DOHH2 (cell line): ENCODE results near the gene MAL.

Source experiments
- H3F3A ChIP-seq: fragments of 200-600 bp; sonication (generic), shearing (Covaris generic); 2 replicates; pipeline ENCODE4 v1.6.0; 2016; ENCODE audit warnings: antibody characterized with exemption, mild to moderate bottlenecking; ENCODE audit not compliant: control insufficient read depth, insufficient read depth
- H3K27ac ChIP-seq: fragments of 200-600 bp; sonication (generic); 2 replicates; pipeline ENCODE4 v1.5.1; 2014; ENCODE audit warnings: low read depth, mild to moderate bottlenecking, low read length, moderate library complexity
- H3K27me3 ChIP-seq: fragments of 200-600 bp; sonication (generic); 2 replicates; pipeline ENCODE4 v1.6.1; 2014; ENCODE audit warnings: mild to moderate bottlenecking, low read length, mixed read lengths; ENCODE audit not compliant: control insufficient read depth
- H3K36me3 ChIP-seq: fragments of 200-600 bp; sonication (generic); 2 replicates; pipeline ENCODE4 v1.6.1; 2014; ENCODE audit warnings: mild to moderate bottlenecking, low read length, moderate library complexity, mixed read lengths; ENCODE audit not compliant: control insufficient read depth
- H3K4me1 ChIP-seq: fragments of 200-600 bp; sonication (generic); 2 replicates; pipeline ENCODE4 v1.6.1; 2014; ENCODE audit warnings: mild to moderate bottlenecking, low read length, mixed read lengths; ENCODE audit not compliant: control insufficient read depth
- H3K4me2 ChIP-seq: fragments of 200-600 bp; sonication (generic); 2 replicates; pipeline ENCODE4 v1.6.0; 2014; ENCODE audit warnings: mild to moderate bottlenecking, low read length, moderate library complexity
- H3K4me3 ChIP-seq: fragments of 200-600 bp; sonication (generic); 2 replicates; pipeline ENCODE4 v1.5.1; 2014; ENCODE audit warnings: mild to moderate bottlenecking, low read length, mixed read lengths
- H3K79me2 ChIP-seq: fragments of 200-600 bp; sonication (generic); 2 replicates; pipeline ENCODE4 v1.6.1; 2014; ENCODE audit warnings: mild to moderate bottlenecking, low read length, mixed read lengths; ENCODE audit not compliant: control insufficient read depth
- H3K9me2 ChIP-seq: fragments of 200-600 bp; sonication (generic); replicated peaks from 2 replicates; pipeline ENCODE4 v1.6.1; 2014; ENCODE audit warnings: mild to moderate bottlenecking, low read length, mixed read lengths; ENCODE audit not compliant: control insufficient read depth
- H3K9me3 ChIP-seq: fragments of 200-600 bp; sonication (generic); 2 replicates; pipeline ENCODE4 v1.6.1; 2014; ENCODE audit warnings: antibody characterized with exemption, low read length, mixed read lengths; ENCODE audit not compliant: control insufficient read depth, insufficient read depth
- H4K20me1 ChIP-seq: fragments of 200-600 bp; sonication (generic); 2 replicates; pipeline ENCODE4 v1.6.0; 2014; ENCODE audit warnings: low read depth, mild to moderate bottlenecking, antibody characterized with exemption, low read length, moderate library complexity; ENCODE audit not compliant: control insufficient read depth, insufficient read depth
- EZH2phosphoT487 ChIP-seq: fragments of 200-600 bp; sonication (generic); IDR thresholded peaks from 2 replicates; pipeline ENCODE4 v1.6.1; 2017; ENCODE audit warnings: borderline replicate concordance, mild to moderate bottlenecking, antibody characterized with exemption, low read length, moderate library complexity, mixed read lengths
- TF ChIP-seq, protein P1 (sequence below): fragments of 200-600 bp; sonication (generic); IDR thresholded peaks from one replicate; pipeline ENCODE4 v1.5.1; 2014; ENCODE audit warnings: antibody characterized with exemption, mild to moderate bottlenecking, low read depth, low read length; ENCODE audit not compliant: poor library complexity, severe bottlenecking

Gene MAL

GRCh38 chr2:95030496-95030895 lies 5.0 kb downstream of the MAL start:
- H3K27me3 ChIP-seq = peaks cover 6% of the 10 kb centered on the region
- no peaks in the 10 kb centered on the region for H3K36me3 ChIP-seq
- no peak overlapping the region for H3K4me3 ChIP-seq
- no peaks in the 10 kb centered on the region for H3K9me3 ChIP-seq
- H3K4me2 ChIP-seq = no peak overlapping the region
- no peaks in the 10 kb centered on the region for H3K4me1 ChIP-seq
- H3K79me2 ChIP-seq = no peaks in the 10 kb centered on the region
- TF ChIP-seq, protein P1, sequence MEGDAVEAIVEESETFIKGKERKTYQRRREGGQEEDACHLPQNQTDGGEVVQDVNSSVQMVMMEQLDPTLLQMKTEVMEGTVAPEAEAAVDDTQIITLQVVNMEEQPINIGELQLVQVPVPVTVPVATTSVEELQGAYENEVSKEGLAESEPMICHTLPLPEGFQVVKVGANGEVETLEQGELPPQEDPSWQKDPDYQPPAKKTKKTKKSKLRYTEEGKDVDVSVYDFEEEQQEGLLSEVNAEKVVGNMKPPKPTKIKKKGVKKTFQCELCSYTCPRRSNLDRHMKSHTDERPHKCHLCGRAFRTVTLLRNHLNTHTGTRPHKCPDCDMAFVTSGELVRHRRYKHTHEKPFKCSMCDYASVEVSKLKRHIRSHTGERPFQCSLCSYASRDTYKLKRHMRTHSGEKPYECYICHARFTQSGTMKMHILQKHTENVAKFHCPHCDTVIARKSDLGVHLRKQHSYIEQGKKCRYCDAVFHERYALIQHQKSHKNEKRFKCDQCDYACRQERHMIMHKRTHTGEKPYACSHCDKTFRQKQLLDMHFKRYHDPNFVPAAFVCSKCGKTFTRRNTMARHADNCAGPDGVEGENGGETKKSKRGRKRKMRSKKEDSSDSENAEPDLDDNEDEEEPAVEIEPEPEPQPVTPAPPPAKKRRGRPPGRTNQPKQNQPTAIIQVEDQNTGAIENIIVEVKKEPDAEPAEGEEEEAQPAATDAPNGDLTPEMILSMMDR = no peak
- no peak for TF ChIP-seq EZH2phosphoT487
- no peaks in the 10 kb centered on the region for H3F3A ChIP-seq
- H3K27ac ChIP-seq = no peak overlapping the region
- H4K20me1 ChIP-seq = no peaks in the 10 kb centered on the region
- H3K9me2 ChIP-seq = no peaks in the 10 kb centered on the region

DNA sequence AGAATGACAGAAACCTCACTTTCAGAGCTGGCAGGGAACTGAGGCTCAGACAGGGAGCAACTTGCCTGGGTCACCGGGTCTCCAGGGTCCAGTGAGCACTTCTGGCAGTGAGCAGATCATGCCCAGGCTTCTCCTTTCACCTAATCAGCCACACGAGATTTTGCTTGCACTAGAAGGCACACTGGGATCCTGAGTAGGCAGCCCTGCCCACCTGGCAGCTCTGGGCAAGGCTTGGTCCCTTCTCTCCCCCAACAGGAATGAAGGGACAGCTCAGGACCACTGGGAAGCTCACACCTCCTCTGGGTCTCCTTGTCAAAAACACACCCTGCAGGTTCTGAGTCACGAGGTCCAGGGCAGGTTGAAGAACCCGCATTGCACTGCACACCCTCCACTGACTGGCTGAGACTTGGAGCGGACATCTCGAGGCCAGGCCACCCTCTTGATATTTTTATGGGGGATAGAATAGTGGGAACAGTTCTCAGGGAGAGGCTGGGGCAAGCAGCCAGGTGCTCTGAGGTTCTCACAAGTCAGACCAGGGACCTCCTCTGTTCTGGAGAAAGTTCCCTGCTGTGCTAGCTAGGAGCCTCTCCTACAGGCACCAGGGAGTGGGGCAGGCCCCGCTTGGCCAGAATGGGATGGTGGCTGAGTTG lies 5.7 kb downstream of the MAL start:
- Histone ChIP-seq H3K9me3 (no peaks in the 10 kb centered on the region), H3K27ac (no peak overlapping the region), H4K20me1 (no peaks in the 10 kb centered on the region), H3K36me3 (no peaks in the 10 kb centered on the region), H3K27me3 (no peaks in the 10 kb centered on the region), H3K4me2 (no peak overlapping the region), H3K79me2 (no peaks in the 10 kb centered on the region), H3K4me1 (no peaks in the 10 kb centered on the region), H3K4me3 (no peak overlapping the region), H3F3A (no peaks in the 10 kb centered on the region), H3K9me2 (no peaks in the 10 kb centered on the region)
- TF ChIP-seq EZH2phosphoT487 = no peak
- TF ChIP-seq, protein P1 = no peak

DNA sequence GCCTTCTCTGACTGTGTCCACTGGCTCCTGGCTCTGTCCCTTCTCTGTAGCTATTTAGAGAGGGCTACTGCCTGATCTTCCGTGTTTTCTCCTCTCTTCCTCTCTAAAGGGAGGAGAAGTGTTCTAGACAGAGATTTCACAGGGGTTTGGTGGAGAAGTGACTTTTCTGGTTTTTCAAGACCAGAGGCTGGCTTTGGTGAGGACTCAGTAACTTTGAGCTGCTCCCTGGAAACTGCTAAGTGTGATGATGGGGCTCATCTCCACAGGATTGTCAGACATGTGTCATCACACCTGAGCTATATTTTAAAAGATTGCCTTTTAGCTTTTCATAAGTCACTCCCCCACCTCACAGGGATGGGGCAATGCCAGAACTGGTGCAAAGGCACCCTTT lies 6.2 kb downstream of the MAL start:
- H3K9me3 ChIP-seq = no peaks in the 10 kb centered on the region
- H3K4me3 ChIP-seq = no peak overlapping the region
- no peaks in the 10 kb centered on the region for H3K4me1 ChIP-seq
- H3K27ac ChIP-seq = no peak overlapping the region
- no peaks in the 10 kb centered on the region for H4K20me1 ChIP-seq
- no peak overlapping the region for H3K4me2 ChIP-seq
- H3F3A ChIP-seq = no peaks in the 10 kb centered on the region
- H3K36me3 ChIP-seq = no peaks in the 10 kb centered on the region
- no peaks in the 10 kb centered on the region for H3K9me2 ChIP-seq
- H3K79me2 ChIP-seq = no peaks in the 10 kb centered on the region
- TF ChIP-seq EZH2phosphoT487 = no peak
- TF ChIP-seq, protein P1 = no peak
- no peaks in the 10 kb centered on the region for H3K27me3 ChIP-seq

GRCh38 chr2:95032341-95032740 lies 6.8 kb downstream of the MAL start:
- Histone ChIP-seq H3K4me1 (no peaks in the 10 kb centered on the region), H3K27ac (no peak overlapping the region), H3K4me3 (no peak overlapping the region), H3F3A (no peaks in the 10 kb centered on the region), H3K36me3 (no peaks in the 10 kb centered on the region), H3K79me2 (no peaks in the 10 kb centered on the region), H3K4me2 (no peak overlapping the region), H3K27me3 (no peaks in the 10 kb centered on the region), H3K9me3 (no peaks in the 10 kb centered on the region), H3K9me2 (no peaks in the 10 kb centered on the region), H4K20me1 (no peaks in the 10 kb centered on the region)
- no peak for TF ChIP-seq EZH2phosphoT487
- TF ChIP-seq, protein P1 = no peak
